A549 treated with GW870086 at 1 μM for 4 hours (cell line): ENCODE data around the gene LRCH4. TPM values are rescaled to one million over a fixed set of nuclear protein-coding genes. Genes with fewer than 3 reads are reported as not detected.

Experiments used
- total RNA-seq: library from RNA; stranded (reverse); fragments of 200-300 nt; extraction: Qiagen RNA extraction; gene quantifications from 5 replicates; pipeline ENCODE4 v1.2.3, GENCODE V29; 2022; ENCODE audit warnings: low read depth

LRCH4 gene, protein sequence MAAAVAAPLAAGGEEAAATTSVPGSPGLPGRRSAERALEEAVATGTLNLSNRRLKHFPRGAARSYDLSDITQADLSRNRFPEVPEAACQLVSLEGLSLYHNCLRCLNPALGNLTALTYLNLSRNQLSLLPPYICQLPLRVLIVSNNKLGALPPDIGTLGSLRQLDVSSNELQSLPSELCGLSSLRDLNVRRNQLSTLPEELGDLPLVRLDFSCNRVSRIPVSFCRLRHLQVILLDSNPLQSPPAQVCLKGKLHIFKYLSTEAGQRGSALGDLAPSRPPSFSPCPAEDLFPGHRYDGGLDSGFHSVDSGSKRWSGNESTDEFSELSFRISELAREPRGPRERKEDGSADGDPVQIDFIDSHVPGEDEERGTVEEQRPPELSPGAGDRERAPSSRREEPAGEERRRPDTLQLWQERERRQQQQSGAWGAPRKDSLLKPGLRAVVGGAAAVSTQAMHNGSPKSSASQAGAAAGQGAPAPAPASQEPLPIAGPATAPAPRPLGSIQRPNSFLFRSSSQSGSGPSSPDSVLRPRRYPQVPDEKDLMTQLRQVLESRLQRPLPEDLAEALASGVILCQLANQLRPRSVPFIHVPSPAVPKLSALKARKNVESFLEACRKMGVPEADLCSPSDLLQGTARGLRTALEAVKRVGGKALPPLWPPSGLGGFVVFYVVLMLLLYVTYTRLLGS
- 12.2 to 17.6 TPM (median 15.0 TPM) in 5 replicates for total RNA-seq

DNA sequence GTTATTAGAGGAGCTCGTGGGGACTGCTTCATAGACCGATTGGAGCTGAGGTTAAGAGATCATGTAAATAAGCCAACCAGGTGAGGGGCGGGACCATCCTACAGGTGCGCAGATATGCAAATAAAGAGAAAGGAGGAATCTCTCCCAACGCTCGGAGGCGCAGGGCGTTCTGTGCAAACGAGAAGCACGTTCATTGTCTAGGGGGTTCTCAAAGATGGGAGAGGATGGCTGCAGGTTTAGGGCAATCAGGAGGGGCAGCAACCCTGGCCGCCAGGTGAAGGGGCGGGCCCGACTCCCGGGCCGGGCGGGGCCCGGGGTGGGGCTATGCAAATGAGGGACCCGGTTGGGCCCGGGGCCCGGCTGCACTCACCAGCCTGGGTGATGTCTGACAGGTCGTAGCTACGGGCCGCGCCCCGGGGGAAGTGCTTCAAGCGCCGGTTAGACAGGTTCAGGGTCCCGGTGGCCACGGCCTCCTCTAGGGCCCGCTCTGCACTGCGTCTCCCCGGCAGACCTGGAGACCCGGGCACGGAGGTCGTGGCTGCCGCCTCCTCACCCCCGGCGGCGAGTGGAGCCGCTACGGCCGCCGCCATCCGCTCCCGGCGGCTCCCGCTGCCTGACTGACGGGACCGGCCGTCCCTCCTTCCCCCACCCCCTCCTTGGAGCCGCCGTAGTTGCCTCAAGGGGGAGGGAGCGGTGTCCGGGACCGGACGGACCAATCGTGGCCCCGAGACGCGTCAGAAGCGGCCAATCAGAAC lies at the start of gene LRCH4:
Gene LRCH4 (minus strand): TSS at position 619 of the 755 bp plus-strand sequence. CDS start 29 bp downstream, at position 590.

DNA sequence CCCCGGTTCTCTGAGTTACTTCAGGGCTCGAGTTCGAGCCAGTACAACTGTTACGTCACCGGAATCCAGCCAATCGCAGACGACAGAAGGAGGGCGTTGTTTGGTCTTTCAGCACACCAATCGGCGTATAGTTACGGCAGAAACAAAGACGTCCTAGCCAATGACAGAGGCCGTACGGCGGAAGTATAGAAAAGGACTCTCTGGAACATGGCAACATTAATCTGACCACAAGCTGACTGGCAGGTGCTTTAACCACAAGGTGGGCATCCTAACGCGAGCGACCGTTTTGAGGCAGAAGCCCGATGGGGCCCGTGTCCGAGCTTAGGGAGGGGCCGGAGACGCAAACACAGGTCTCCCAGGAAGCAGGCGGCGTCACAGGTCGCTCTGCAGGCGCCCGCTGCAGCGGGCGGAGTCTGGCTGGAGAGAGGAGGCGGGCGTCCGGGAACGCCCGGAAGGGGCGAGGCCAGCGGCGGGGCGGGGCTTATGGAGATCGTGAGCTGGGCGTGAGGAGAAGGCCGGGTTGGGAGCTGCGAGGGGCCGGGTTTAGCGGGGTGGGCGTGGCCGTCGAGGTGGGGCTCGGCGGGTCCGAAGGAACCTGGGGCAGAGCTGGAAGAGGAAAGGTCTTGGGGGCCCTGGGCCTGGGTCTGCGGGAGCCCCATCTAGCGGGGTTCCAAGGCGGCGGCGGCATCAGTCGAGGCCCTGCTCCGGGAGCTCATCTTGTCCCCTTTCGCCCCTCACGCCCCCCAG lies 26.2 kb upstream of the LRCH4 start, which contains the start of gene MOSPD3:
Gene MOSPD3 (plus strand): TSS at position 558 of the 747 bp plus-strand sequence. CDS start 252 bp downstream, outside the sequence.

DNA sequence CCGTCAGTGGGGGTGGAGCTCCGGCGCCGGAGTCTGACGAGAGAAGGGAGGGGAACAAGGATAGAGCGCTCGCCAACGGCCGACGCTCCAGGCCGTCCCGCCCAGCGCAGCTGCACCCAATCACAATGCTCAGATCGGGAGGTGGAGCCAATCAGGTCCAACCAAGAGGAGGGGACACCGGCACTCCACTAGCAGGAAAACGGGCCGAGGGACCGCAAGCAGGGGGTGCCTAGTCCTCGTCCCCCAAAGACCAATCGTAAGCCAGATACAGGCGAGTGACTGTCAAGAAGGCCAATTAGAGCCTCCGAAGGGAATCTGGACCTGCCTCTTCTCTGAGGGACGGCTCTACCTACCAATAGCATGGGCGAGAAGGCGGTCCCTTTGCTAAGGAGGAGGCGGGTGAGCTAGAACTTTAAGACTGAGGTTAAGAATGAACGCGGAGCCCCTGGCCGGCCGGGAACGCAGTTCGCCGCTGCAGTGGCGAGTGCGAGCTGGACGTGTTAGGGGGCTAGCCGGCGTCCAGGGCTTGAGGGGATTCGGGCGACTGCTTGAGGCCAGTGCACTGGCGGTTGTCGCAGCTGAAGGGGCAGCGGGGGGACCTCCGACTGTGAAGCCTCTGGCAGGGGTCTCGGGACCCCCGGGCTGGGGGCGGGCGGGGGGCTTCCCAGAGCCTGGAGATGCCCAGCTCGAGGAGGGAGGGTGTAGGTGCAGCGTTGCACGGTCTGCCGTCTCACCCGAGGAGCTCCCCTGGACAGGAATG lies 517 bp upstream of the LRCH4 start, which contains the start of gene FBXO24:
Gene FBXO24 (plus strand): TSS at position 63 of the 760 bp plus-strand sequence. CDS start 298 bp downstream, at position 361.

DNA sequence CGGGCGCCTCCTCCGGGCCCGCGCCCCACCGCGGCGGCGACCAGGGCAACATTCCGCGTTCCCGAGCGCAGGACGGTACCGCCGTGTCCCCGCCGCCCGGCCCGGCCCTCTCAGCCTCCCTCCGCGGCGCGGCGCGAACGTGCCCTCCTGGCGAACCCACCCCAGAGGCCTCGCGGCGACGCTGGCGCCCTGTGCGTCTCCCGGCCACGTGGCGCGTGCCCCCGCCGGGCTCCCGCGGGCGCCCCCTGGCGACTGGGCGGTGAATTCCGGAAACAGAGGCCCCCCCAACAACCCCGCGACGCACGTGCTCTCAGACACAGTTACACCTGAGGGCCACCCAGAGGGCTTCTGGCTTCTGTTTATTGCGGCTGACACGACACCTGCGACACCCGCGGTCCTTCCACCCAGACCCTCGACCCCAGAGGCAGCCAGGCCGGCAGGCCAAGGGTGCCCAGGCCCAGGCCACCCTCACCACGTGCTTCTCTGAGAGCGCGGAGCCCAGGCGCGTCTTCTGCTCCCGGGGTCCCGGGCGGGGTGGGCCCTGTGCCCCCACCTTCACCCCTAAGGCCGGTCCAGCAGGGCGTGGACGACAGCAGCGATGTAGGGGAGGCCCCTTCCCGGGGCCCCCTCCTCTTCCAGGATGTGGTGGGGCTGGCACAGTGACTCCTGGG lies 12.1 kb downstream of the LRCH4 start, which contains the start of gene SAP25:
Gene SAP25 (minus strand): TSS at position 210 of the 671 bp plus-strand sequence. CDS start 158 bp downstream, at position 52.

DNA sequence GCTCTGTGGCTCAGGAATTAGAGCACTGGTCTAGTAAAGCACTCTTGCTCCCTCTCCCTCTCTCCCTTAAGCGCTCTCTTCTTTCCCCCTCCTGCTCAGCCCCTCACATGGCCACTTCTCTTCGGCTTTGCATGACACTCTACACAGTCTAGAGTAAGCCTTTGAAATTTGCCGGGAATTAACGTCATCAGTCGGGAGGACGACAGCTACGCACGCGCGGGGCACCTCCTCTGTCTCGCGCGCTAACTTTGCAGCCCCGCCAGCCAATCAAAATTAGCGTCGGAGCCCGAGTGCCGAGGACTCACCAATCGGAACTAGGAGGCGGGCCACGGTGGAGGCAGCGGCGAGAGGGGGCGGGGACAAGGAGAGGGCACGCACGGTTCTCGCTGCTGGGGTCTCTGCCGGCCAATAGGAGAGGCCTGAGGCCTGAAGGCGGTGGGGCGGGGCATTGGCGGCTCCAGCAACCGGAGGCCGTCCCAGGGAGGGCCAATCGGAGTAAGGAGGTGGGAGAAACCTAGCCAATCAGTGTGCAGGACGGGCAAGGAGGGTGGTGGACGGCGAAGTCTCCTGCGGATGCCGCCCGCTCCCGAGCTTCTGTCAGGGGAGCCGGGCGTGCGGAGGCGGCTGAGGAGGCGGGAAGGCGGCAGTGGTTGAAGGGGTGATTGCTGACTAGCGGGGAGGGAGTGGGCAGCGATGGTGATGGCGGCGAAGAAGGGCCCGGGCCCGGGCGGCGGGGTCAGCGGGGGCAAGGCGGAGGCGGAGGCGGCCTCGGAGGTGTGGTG lies 47.1 kb downstream of the LRCH4 start, which contains the start of gene AGFG2:
Gene AGFG2 (plus strand): TSS at position 550 of the 782 bp plus-strand sequence. CDS start 144 bp downstream, at position 694.

Other genes starting within 250 kb of the LRCH4 start
- gene PILRB, start 228.0 kb downstream of the LRCH4 start, total RNA-seq, result 24.0 to 30.9 TPM (median 29.5 TPM) in 5 replicates
- 3.5 to 6.3 TPM (median 5.6 TPM) in 5 replicates for gene PILRA, start 212.6 kb downstream of the LRCH4 start, total RNA-seq
- 1.1 to 1.6 TPM (median 1.2 TPM) in 5 replicates for gene ZCWPW1, start 157.4 kb downstream of the LRCH4 start, total RNA-seq
- 32.4 to 45.9 TPM (median 39.6 TPM) in 5 replicates for gene MEPCE, start 156.3 kb downstream of the LRCH4 start, total RNA-seq
- gene PPP1R35, start 149.6 kb downstream of the LRCH4 start, total RNA-seq, result 38.1 to 56.4 TPM (median 50.9 TPM) in 5 replicates
- gene SPACDR, start 121.9 kb downstream of the LRCH4 start, total RNA-seq, result 0.65 to 1.3 TPM (median 0.70 TPM) in 5 replicates
- gene TSC22D4, start 106.9 kb downstream of the LRCH4 start, total RNA-seq, result 37.3 to 47.4 TPM (median 46.6 TPM) in 5 replicates
- gene NYAP1, start 102.2 kb downstream of the LRCH4 start, total RNA-seq, result 2.8 to 3.5 TPM (median 3.3 TPM) in 5 replicates
- 16.6 to 27.4 TPM (median 25.2 TPM) in 5 replicates for gene AGFG2, start 46.9 kb downstream of the LRCH4 start, total RNA-seq
- gene SAP25, start 12.2 kb downstream of the LRCH4 start, total RNA-seq, result 0.24 to 0.64 TPM (median 0.50 TPM) in 5 replicates
- 0.15 to 0.51 TPM (median 0.34 TPM) in 5 replicates for gene FBXO24, start 199 bp upstream of the LRCH4 start, total RNA-seq
- 8.2 to 11.8 TPM (median 9.0 TPM) in 5 replicates for gene PCOLCE, start 16.2 kb upstream of the LRCH4 start, total RNA-seq
- 18.2 to 22.7 TPM (median 20.0 TPM) in 5 replicates for gene MOSPD3, start 26.4 kb upstream of the LRCH4 start, total RNA-seq
- 1.9 to 3.3 TPM (median 2.7 TPM) in 5 replicates for gene TFR2, start 55.4 kb upstream of the LRCH4 start, total RNA-seq
- gene ACTL6B, start 70.3 kb upstream of the LRCH4 start, total RNA-seq, result not detected in 5 replicates
- gene GNB2, start 87.6 kb upstream of the LRCH4 start, total RNA-seq, result 178 to 259 TPM (median 248 TPM) in 5 replicates
- 11.4 to 18.2 TPM (median 17.6 TPM) in 5 replicates for gene GIGYF1, start 108.1 kb upstream of the LRCH4 start, total RNA-seq
- 80.2 to 95.5 TPM (median 88.2 TPM) in 5 replicates for gene POP7, start 120.0 kb upstream of the LRCH4 start, total RNA-seq
- gene EPO, start 134.3 kb upstream of the LRCH4 start, total RNA-seq, result 0.09 TPM in 1 of 5 replicates, not detected in the others
- not detected in 5 replicates for gene ZAN, start 147.5 kb upstream of the LRCH4 start, total RNA-seq
- gene EPHB4, start 241.4 kb upstream of the LRCH4 start, total RNA-seq, result 38.5 to 44.1 TPM (median 42.9 TPM) in 5 replicates